Stomach (tissue), 9 donors: ENCODE measurements around the gene RGS6. TPM values are rescaled to one million over a fixed set of nuclear protein-coding genes. Genes with fewer than 3 reads are reported as not detected.
A peak's percentile ranks its signal among the peaks of the same experiment; 100 is the strongest.

ENCODE experiments used
- DNase-seq, 2 donors: peaks; one replicate each; pipeline versions ENCODE4 v3.0.0 to v3.0.0-alpha.2; 2013 to 2019
- H3K27ac ChIP-seq, 5 donors: fragments of 200-600 bp in 4 of 5; sonication (generic) in 4 of 5; one replicate each; pipeline ENCODE4 v1.5.1; 2013 to 2019; ENCODE audit warnings: mild to moderate bottlenecking in 1 of 5, moderate library complexity in 1 of 5
- H3K27me3 ChIP-seq, 3 donors: fragments of 200-600 bp; sonication (generic); one replicate each; pipeline ENCODE4 v1.5.1; 2017 to 2019; ENCODE audit warnings: mixed run types in 1 of 3
- H3K36me3 ChIP-seq, 4 donors: fragments of 200-600 bp; sonication (generic); 1 replicate in 3 of 4; 2 replicates in 1 of 4; pipeline ENCODE4 v1.5.1; 2016 to 2019
- H3K4me1 ChIP-seq, 4 donors: fragments of 200-600 bp; sonication (generic); one replicate each; pipeline ENCODE4 v1.5.1; 2016 to 2019
- H3K4me3 ChIP-seq, 4 donors: fragments of 200-600 bp; sonication (generic) in 3 of 4; one replicate each; pipeline ENCODE4 v1.5.1; 2016 to 2019; ENCODE audit warnings: mild to moderate bottlenecking in 1 of 4
- H3K9me3 ChIP-seq, 4 donors: fragments of 200-600 bp; sonication (generic); one replicate each; pipeline ENCODE4 v1.5.1; 2016 to 2019
- CTCF ChIP-seq, 7 experiments: fragments of 450-650 bp in 4 of 7; fragments of 200-600 bp in 3 of 7; sonication (generic) in 3 of 7; IDR thresholded peaks; one replicate each; pipeline ENCODE4 v1.5.1; 2016 to 2019; ENCODE audit warnings: antibody characterized with exemption in 7 of 7, control low read depth in 2 of 7, mild to moderate bottlenecking in 1 of 7
- EP300 ChIP-seq: sonication (generic); formaldehyde crosslinking; IDR thresholded peaks from one replicate; pipeline ENCODE4 v1.6.1; 2017; ENCODE audit warnings: antibody characterized with exemption
- POLR2A ChIP-seq, 4 donors: fragments of 450-650 bp; IDR thresholded peaks; one replicate each; pipeline ENCODE4 v1.6.1; 2016; ENCODE audit warnings: antibody characterized with exemption in 4 of 4, control low read depth in 2 of 4, mild to moderate bottlenecking in 1 of 4, moderate library complexity in 1 of 4
- POLR2AphosphoS5 ChIP-seq, 3 donors: sonication (generic); formaldehyde crosslinking; IDR thresholded peaks; one replicate each; pipeline ENCODE4 v1.6.1; 2016; ENCODE audit warnings: antibody characterized with exemption in 3 of 3
- WGBS, 5 donors: extraction: QIAGEN DNeasy Blood & Tissue Kit in 3 of 5; methylation state at CpG; one replicate each; pipeline versions ENCODE4 v1.1.5 to v1.1.7; 2013 to 2018; 5-methylcytosine and 5-hydroxymethylcytosine counted together
- intact Hi-C: fragments of 100-400 bp; cut with DNase I; formaldehyde crosslinking; loops from one replicate; pipeline ENCODE4 v1.15.1; 2023; ENCODE audit warnings: low total_unique reads
- polyA plus RNA-seq, 3 donors: library from polyadenylated mRNA; stranded (reverse); fragments of 200-250 nt; gene quantifications; one replicate each; pipeline ENCODE4 v1.2.3, GENCODE V29; 2013
- total RNA-seq, 5 donors: library from RNA; depleted of rRNA; stranded (reverse); fragments of >200 nt; gene quantifications; one replicate each; pipeline versions ENCODE4 v1.1.0 to v1.2.3, GENCODE V29; 2014 to 2016
- donor health status: healthy with polysubstance abuse.
- donor health status: Bipolar disorder and iron deficiency.
- donor health status: healthy.

RGS6 gene
- total and polyA plus RNA-seq, 8 donors, result 0.25 to 18.0 (median 0.92) TPM; not detected in 1

- intact Hi-C loops, result no loop called here
- Histone ChIP-seq H3K27ac (peak overlapping the region in 3 of 5 donors; percentile 11 to 58 (median 50)), H3K4me1 (peaks cover 0 to 22% (median 17%) of the 10 kb centered on the region in 4 donors), H3K4me3 (no peak overlapping the region), H3K36me3 (no peaks in the 10 kb centered on the region), H3K27me3 (no peaks in the 10 kb centered on the region), H3K9me3 (peaks cover 0 to 9% (median 4%) of the 10 kb centered on the region in 4 donors)
- TF ChIP-seq CTCF (IDR thresholded peaks at IDR 0.05), result no peak
- TF ChIP-seq EP300, result no peak
- DNase-seq, result peak in 1 of 2 donors; percentile 5
- WGBS, 5 donors, result 38 to 59% (median 47%) methylated on average over 11 of the region's 11 CpGs
Measured at GRCh38 chr14:72128629-72129028, 196.4 kb downstream of the RGS6 start.

GRCh38 chr14:72129291-72129690 lies 197.1 kb downstream of the RGS6 start:
- peak; percentile 25 to 32 for DNase-seq
- intact Hi-C loops, result no loop called here
- no peaks in the 10 kb centered on the region for H3K27me3 ChIP-seq
- H3K4me1 ChIP-seq, result peaks cover 0 to 22% (median 17%) of the 10 kb centered on the region in 4 donors
- H3K36me3 ChIP-seq, result no peaks in the 10 kb centered on the region
- WGBS, 5 donors, result 69 to 89% (median 86%) methylated on average over 3 of the region's 3 CpGs
- H3K4me3 ChIP-seq, result no peak overlapping the region
- H3K27ac ChIP-seq, result peak overlapping the region in 2 of 5 donors; percentile 32 to 50
- TF ChIP-seq EP300 (no peak), POLR2A (IDR thresholded peaks at IDR 0.05) (no peak), POLR2AphosphoS5 (IDR thresholded peaks at IDR 0.05) (no peak), CTCF (IDR thresholded peaks at IDR 0.05) (no peak)
- peaks cover 0 to 9% (median 4%) of the 10 kb centered on the region in 4 donors for H3K9me3 ChIP-seq

GRCh38 chr14:72141084-72141483 lies 208.9 kb downstream of the RGS6 start:
- no peak for TF ChIP-seq EP300
- no peak for TF ChIP-seq POLR2AphosphoS5 (IDR thresholded peaks at IDR 0.05)
- TF ChIP-seq CTCF (IDR thresholded peaks at IDR 0.05), result no peak
- TF ChIP-seq POLR2A (IDR thresholded peaks at IDR 0.05), result no peak
- intact Hi-C loops, result no loop called here
- no peak overlapping the region for H3K27ac ChIP-seq
- no peaks in the 10 kb centered on the region for H3K9me3 ChIP-seq
- H3K27me3 ChIP-seq, result no peaks in the 10 kb centered on the region
- no peaks in the 10 kb centered on the region for H3K36me3 ChIP-seq
- WGBS, 5 donors, result 81 to 92% (median 87%) methylated on average over 2 of the region's 2 CpGs
- no peak for DNase-seq
- H3K4me3 ChIP-seq, result no peak overlapping the region
- H3K4me1 ChIP-seq, result no peaks in the 10 kb centered on the region

- H3K9me3 ChIP-seq, result no peaks in the 10 kb centered on the region
- intact Hi-C loops, result no loop called here
Measured at GRCh38 chr14:72142328-72142727, 210.1 kb downstream of the RGS6 start.

More at GRCh38 chr14:72142328-72142727, 210.1 kb downstream of the RGS6 start:
- peak in 1 of 2 donors; percentile 17 for DNase-seq
- Histone ChIP-seq H3K4me1 (no peaks in the 10 kb centered on the region), H3K27ac (no peak overlapping the region), H3K27me3 (no peaks in the 10 kb centered on the region), H3K4me3 (no peak overlapping the region), H3K36me3 (no peaks in the 10 kb centered on the region)
- no peak for TF ChIP-seq CTCF (IDR thresholded peaks at IDR 0.05)
- TF ChIP-seq POLR2AphosphoS5 (IDR thresholded peaks at IDR 0.05), result no peak
- TF ChIP-seq POLR2A (IDR thresholded peaks at IDR 0.05), result no peak
- TF ChIP-seq EP300, result no peak
- 74 to 86% (median 84%) methylated on average over 2 of the region's 2 CpGs for WGBS, 5 donors
